HG02885 (cell line): Measurements from ENCODE around the gene UMODL1.

Experiments used
- ATAC-seq: cut with Tn5 transposase; IDR thresholded peaks from one replicate; pipeline ENCODE4 v1.9.1; 2021; ENCODE audit warnings: mild to moderate bottlenecking; ENCODE audit not compliant: unreplicated experiment, poor library complexity

UMODL1 gene

DNA sequence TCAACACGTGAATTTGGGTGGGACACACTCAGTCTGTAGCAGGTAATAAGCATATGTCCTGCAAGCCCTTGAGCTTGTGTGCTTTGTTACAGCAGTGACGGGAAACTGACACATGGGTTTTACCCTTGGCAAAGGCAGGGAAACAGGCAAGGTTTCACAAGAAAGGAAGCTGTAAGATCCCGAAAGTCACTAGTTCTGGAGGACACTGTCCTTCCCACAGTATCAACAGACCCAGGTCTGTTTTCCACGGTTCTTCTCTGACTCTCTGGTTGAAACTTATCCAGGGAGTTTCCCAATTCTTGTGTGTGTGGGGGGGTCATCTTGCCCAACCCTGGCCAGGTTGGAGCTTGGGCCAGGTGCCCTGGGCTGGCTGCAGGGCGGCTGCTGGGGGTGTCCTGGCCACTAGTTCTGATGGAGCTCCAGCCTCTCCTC, 31.6 kb upstream of the UMODL1 start:
- no peak for ATAC-seq

GRCh38 chr21:42039911-42040351, 31.2 kb upstream of the UMODL1 start:
- ATAC-seq, result no peak

DNA sequence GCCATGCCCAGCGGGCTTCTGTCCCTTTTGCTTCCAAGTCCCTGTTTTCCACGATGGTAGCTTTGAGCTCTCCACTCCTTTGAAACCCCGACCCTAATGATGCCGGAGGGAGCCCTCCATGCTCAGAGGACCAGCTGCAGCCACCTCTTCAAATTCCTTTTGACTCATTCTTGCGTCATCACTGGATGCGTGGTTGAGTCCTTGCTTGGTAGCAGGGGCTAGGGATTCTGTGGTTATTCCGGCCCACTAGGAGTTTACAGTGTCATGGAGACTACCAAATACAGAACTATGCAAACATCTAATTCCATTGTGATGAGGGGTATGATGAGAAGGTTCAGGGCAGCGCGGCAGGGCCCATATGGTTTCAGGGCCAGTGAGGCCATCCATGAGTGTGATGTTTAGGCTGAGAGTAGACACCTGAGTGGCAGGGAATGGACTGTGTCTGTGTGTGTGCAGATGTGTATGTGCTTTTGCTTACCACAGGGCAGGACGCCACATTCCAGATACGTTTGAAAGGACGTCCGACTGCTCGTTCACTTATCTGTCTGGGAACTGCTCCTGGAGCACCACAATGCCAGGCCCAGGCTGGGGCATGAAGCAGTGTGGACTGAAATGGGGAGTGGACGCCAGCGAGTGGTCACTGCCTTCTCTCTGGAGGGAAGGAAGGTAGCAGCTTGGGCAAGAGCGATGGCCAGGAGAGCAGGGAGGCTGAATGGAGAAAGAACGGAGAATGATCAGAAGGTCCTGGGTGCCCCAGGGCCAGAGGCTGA, 30.5 kb upstream of the UMODL1 start:
- ATAC-seq, result no peak

DNA sequence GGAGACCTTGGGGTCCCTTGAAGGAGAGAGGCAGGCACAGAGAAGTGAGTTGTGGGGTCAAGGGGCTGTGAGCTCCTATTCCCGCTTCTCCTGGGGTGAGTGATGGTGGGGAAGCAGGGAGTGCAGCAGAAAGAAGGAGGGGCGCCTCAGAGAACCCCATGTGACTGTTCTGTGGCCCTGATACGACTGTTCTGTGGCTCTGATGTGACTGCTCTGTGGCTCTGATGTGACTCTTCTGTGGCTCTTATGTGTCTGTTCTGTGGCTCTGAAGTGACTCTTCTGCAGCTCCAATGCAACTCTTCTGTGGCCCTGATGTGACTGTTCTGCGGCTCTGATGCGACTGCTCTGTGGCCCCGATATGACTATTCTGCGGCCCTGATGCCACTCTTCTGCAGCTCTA, 29.9 kb upstream of the UMODL1 start:
- no peak for ATAC-seq

GRCh38 chr21:42041711-42042110, 29.4 kb upstream of the UMODL1 start:
- ATAC-seq, result no peak

GRCh38 chr21:42042651-42043050, 28.5 kb upstream of the UMODL1 start:
- ATAC-seq, result no peak

- no peak for ATAC-seq
Observed at GRCh38 chr21:42043201-42043895, 27.8 kb upstream of the UMODL1 start.

- ATAC-seq, result no peak
Observed at GRCh38 chr21:42043961-42044360, 27.2 kb upstream of the UMODL1 start.

DNA sequence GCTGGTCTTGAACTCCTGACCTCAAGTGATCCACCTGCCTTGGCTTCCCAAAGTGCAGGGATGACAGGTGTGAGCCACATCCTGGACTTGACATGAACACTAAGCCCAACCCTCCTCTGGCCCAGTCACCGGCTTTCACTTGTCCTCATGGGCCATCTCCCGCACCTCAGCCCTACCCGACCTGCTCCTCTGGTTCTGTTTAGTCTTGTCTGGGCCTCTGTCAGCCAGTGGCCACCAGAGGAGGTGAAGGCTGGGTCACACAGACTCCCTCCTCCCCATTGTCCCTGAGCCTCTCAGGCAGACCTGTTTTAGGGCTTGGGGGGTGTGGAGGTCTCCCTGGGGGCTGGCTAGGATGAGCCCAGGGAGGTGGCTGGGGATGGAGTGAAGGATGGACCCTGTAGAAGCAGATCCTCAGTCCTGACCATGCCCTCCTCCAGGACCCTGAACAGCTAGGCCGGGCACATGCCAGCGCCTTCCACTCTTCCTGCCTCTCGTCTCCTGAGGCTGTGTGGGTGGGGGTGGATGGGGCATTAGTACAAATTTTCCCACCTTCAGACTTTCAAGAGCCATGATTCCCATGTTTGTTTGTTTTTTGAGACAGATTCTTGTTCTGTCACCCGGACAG, 26.1 kb upstream of the UMODL1 start:
- ATAC-seq, result no peak

DNA sequence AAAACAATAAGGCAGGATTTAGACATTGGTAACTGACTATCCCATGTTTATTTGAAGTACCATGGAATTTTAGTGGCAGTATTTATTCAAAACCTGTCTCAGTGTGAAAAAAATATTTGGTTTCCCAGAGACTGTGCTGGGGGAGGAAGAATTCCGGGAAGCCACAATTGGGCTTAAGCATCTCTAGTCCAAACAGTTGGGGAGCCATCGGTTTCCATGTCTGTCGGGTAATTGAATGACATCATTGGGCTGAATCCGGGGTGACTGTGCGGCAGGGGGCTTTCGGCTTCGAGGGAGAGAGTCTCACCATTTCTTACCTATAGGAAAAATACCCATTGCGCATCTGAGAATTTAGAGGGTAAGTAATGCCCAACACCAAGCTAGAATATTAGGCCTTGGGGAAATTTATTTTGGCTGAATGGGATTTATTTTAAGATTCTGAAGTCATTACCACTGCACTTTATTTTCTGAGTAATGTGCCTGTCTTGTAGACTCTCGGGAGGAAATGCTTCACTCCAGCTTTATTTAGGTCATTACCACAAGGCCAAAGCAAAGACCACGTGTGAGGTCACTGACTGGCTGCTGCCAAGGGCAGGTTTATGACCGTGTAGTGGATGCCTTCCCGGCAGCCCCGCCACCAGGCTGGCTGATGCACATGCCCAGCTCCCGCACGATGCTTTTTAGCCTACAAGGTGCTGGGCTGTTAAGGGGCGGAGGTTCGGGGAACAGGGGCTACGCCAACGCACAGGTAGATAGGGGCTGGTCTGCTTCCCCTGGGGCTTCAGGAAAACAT, 23.1 kb upstream of the UMODL1 start:
- ATAC-seq, result no peak

DNA sequence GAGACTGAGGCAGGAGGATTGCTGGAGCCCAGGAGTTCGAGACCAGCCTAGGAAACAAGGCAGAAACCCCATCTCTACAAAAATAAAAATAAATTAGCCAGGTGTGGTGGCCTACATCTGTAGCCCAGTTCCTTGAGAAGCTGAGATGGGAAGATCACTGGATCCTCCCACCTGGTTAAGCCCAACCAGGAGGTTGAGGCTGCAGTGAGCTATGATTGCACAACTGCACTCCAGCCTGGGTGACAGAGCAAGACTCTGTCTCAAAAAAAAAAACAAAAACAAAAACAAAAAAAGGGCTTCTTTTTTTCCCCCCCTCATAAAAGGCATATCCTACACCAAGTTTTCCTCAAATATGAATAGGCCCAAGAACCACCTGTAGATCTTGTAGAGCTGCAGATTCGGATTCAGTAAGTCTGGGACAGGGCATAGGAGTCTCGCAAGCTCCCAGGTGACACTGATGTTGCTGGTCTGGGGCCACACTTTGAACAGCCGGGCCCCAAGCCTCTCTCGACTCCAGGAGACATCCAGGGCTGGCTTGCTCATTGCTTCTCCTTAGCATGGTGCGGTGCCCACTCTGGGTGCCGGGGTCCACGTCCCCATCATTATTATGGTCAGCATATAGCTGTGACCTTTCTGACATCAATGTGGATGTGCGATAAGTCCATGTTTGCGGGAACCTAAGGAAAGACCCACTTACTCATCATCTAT, 22.1 kb upstream of the UMODL1 start:
- no peak for ATAC-seq

DNA sequence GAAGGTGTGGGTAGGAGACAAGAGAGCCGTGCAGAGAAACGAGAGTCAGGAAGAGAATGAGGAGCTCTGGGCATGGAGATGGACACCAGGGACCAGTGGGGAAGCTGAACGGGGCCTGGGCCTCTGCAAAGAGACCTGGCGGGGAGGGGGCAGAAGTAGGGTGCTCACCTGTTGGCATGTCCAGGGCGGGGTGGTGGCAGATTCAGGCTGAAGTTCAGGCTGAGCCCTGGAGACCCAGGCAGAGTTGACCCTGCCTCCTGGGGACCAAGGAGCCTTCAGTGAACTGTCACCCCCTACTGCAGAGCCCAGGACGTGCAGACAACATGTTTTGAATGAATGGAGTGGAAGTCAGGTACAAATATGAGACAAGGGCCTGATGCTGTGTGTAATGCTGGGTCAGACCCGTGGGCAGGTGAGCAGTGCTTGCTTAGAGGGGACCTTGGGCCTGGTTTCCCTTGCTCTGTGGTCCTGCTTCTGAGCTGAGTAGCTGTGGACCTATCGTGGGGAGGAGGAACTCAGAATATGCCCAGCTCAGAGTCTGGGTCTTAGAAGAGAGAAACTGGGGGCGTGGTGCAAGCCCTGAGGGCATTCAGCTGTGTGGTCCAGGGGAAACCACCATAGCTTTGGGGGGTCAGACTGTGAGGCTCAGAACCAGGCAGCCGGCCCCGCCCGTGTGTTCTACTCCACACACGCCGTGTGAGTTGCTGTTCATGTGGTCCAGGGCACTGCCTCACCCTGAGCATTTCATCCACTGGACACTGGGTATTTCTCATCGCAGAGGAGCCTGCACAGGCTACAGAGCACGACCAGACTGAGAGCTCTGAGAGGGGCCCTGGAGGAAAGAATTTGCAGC, 21.3 kb upstream of the UMODL1 start:
- ATAC-seq, result no peak

- no peak for ATAC-seq
Observed at GRCh38 chr21:42051788-42052187, 19.3 kb upstream of the UMODL1 start.

GRCh38 chr21:42055425-42055824, 15.7 kb upstream of the UMODL1 start:
- ATAC-seq, result no peak

DNA sequence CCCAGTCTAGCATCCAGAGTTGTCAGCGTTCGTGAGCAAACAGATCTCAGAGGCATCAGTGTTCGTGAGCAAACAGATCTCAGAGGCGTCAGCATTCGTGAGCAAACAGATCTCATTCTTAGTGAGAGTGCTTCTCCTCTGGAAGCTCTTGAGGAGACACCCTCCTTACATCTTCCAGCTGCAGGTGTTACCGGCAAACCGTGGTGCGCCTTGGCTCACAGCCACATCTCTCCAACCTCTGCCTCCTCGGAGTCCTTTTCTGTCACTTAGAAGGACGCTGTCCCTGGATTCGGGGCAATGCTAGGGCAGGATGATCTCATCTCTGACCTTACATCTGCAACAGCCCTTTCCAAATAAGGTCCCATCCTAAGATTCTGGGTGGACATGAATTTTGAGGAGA, 14.6 kb upstream of the UMODL1 start:
- no peak for ATAC-seq

GRCh38 chr21:42056996-42057689, 14.0 kb upstream of the UMODL1 start:
- no peak for ATAC-seq

DNA sequence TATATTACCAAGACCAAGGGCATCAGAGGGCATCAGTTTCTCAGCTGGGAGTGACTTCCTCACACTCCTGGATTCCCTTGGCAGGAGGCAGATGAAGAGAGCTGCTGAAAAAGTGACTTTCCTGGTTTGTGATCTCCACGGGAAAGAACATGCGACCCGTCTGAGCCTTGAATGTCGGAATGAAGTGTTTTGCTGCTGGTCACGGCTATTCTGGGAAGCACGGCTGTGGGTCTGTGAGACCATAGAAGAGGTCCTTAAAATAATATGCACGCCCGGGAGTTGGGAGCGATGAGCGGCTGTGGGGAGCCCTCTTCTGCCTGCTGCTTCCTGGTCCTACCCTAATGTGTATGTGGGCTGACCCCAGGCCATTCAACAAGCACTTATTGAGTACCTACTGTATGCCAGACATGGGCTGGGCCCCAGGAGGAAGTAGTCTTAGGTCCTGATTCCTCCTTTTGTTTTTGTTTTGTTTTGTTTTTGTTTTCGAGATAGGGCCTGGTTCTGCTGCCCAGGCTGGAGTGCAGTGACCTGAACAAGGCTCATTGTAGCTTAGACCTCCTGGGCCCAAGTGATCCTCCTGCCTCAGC, 13.2 kb upstream of the UMODL1 start:
- ATAC-seq, result no peak

DNA sequence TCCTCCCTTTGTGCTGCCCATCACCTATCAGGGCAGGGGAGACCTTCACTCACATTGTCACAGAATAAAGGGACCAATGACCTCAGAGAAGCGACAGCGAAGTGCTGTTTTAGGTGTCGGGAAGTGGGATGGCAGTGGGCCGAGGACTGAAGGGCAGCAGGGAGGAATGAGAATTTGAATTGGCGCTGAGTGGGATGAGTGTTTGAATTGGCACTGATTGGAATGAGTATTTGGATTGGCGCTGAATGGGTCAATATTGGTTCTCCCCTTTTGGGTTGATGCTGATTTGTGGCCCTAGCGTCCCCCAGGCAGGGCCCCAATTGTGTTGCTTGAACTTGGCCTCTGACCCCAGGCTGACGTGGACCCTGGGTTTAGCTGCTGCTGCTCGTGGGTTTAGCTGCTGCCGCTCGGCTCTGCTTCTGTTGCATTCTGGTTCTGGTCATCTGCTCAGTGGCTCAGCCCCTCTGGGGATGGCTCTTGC, 12.4 kb upstream of the UMODL1 start:
- no peak for ATAC-seq
